ENCODE results near the gene KCNJ9. TPM values are rescaled to one million over a fixed set of nuclear protein-coding genes. Genes with fewer than 3 reads are reported as not detected.

Gene KCNJ9
- total RNA-seq, 1 donor = not detected

- H3K4me1 ChIP-seq (ENCODE audit: insufficient read depth, low read length) = no peaks in the 10 kb centered on the region
- H3K4me3 ChIP-seq (ENCODE audit: low read length) = no peak overlapping the region
- H3K27me3 ChIP-seq (ENCODE audit: insufficient read depth, low read length) = no peaks in the 10 kb centered on the region
- no peaks in the 10 kb centered on the region for H3K9me3 ChIP-seq (ENCODE audit: low read depth, low read length)
Measured at GRCh38 chr1:160058087-160058486, 23.3 kb upstream of the KCNJ9 start.

DNA sequence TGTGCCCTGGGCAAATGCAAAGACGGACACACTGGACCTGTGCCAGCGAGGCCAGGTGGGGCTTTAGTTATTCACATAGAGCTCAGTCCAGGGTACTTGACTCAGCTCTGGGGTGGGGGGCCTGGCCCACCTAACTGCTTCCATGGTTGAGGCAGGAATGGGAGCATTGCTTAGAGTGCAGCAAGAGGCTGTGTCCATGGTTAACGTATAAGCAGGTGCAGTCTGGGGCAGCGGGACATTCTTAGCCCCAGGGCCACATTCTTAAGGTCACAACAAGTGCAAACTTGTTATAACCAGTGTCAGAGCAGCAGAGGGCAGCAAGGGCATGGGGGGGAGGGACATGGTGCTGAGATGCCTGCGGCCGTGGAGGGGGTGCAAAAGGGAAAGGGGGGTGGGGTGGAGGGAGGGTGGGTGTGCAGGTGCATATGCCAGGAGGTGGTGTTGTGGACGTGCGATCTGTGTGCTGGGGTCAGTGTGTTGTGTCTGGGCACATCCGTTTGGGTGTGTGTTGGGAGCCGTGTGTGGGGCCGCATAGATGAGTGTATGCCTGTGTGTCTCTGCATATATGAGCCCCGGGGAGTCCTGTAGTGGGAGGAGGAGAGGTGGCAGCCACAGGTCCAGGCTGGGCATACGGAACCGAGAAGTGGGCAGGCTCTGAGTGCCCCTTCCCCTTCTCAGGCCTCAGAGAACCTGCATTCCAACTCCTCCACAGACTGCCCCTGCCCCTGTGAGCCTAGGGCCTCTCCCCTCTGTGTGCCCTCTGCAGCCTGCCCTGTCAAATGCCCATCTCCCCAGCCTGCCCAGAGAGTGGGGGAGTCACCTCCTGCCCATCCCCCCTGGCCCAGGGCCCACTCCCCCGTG lies 19.7 kb upstream of the KCNJ9 start:
- Histone ChIP-seq H3K27me3 (ENCODE audit: insufficient read depth, low read length) (no peaks in the 10 kb centered on the region), H3K4me3 (ENCODE audit: low read length) (no peak overlapping the region)

DNA sequence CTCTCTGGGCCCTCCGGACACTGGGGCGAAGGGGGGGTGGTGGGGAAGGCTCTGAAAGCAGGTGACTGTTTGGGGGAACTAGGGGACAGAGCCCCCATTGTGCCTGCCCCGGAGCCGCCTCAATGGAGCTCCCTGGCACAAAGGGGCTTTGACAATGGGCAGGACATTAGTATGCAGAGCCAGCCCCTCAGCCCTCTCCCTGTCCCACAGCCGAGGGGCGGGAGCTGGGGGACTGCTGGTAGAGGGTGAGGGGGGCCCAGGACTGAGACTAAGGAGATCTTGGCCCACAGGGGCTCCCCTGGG lies 19.2 kb upstream of the KCNJ9 start:
- no peaks in the 10 kb centered on the region for H3K9me3 ChIP-seq (ENCODE audit: low read depth, low read length)
- H3K27me3 ChIP-seq (ENCODE audit: insufficient read depth, low read length) = no peaks in the 10 kb centered on the region
- no peak overlapping the region for H3K4me3 ChIP-seq (ENCODE audit: low read length)
- peaks cover 7% of the 10 kb centered on the region for H3K4me1 ChIP-seq (ENCODE audit: insufficient read depth, low read length)

More for the DNA sequence above, 19.7 kb upstream of the KCNJ9 start:
- H3K9me3 ChIP-seq (ENCODE audit: low read depth, low read length) = no peaks in the 10 kb centered on the region
- H3K4me1 ChIP-seq (ENCODE audit: insufficient read depth, low read length) = peaks cover 7% of the 10 kb centered on the region

GRCh38 chr1:160063176-160063575 lies 18.2 kb upstream of the KCNJ9 start:
- no peaks in the 10 kb centered on the region for H3K9me3 ChIP-seq (ENCODE audit: low read depth, low read length)
- H3K27me3 ChIP-seq (ENCODE audit: insufficient read depth, low read length) = no peaks in the 10 kb centered on the region
- H3K4me3 ChIP-seq (ENCODE audit: low read length) = no peak overlapping the region
- H3K4me1 ChIP-seq (ENCODE audit: insufficient read depth, low read length) = peaks cover 7% of the 10 kb centered on the region

DNA sequence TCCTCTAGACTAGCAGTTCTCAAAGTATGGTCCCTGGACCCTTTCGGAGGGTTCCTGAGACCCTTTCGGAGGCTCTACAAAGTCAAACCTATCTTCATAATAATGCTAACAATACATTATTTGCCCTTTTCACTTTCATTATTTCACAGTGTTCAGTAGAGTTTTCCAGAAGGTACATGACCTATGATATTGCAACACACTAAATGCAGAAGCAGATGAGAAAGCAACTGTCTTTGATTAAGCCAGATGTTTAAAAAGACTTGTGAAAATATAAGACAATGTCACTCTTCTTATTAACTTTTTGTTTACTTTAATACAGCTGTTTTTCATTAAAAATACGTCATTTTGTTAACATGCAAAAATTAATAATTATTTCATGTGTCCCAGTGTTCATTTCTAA lies 17.2 kb upstream of the KCNJ9 start:
- Histone ChIP-seq H3K9me3 (ENCODE audit: low read depth, low read length) (no peaks in the 10 kb centered on the region), H3K4me3 (ENCODE audit: low read length) (no peak overlapping the region), H3K4me1 (ENCODE audit: insufficient read depth, low read length) (peaks cover 7% of the 10 kb centered on the region), H3K27me3 (ENCODE audit: insufficient read depth, low read length) (peaks cover 3% of the 10 kb centered on the region)

- H3K4me1 ChIP-seq (ENCODE audit: insufficient read depth, low read length) = peaks cover 7% of the 10 kb centered on the region
- no peak overlapping the region for H3K4me3 ChIP-seq (ENCODE audit: low read length)
- H3K27me3 ChIP-seq (ENCODE audit: insufficient read depth, low read length) = peaks cover 7% of the 10 kb centered on the region
- H3K9me3 ChIP-seq (ENCODE audit: low read depth, low read length) = no peaks in the 10 kb centered on the region
Measured at GRCh38 chr1:160064746-160065145, 16.6 kb upstream of the KCNJ9 start.

GRCh38 chr1:160066829-160067745 lies 14.3 kb upstream of the KCNJ9 start:
- Histone ChIP-seq H3K4me1 (ENCODE audit: insufficient read depth, low read length) (peaks cover 15% of the 10 kb centered on the region), H3K9me3 (ENCODE audit: low read depth, low read length) (no peaks in the 10 kb centered on the region), H3K4me3 (ENCODE audit: low read length) (no peak overlapping the region), H3K27me3 (ENCODE audit: insufficient read depth, low read length) (peaks cover 27% of the 10 kb centered on the region)

- H3K9me3 ChIP-seq (ENCODE audit: low read depth, low read length) = no peaks in the 10 kb centered on the region
- H3K4me1 ChIP-seq (ENCODE audit: insufficient read depth, low read length) = peaks cover 15% of the 10 kb centered on the region
- no peak overlapping the region for H3K4me3 ChIP-seq (ENCODE audit: low read length)
- peaks cover 29% of the 10 kb centered on the region for H3K27me3 ChIP-seq (ENCODE audit: insufficient read depth, low read length)
Measured at GRCh38 chr1:160068225-160068624, 13.1 kb upstream of the KCNJ9 start.

- peak within 1 kb of the TSS; percentile 39 for H3K4me3 ChIP-seq (ENCODE audit: low read length)
- peaks cover 29% of the 10 kb centered on the region for H3K27me3 ChIP-seq (ENCODE audit: insufficient read depth, low read length)
- H3K4me1 ChIP-seq (ENCODE audit: insufficient read depth, low read length) = peaks cover 10% of the 10 kb centered on the region
- H3K9me3 ChIP-seq (ENCODE audit: low read depth, low read length) = no peaks in the 10 kb centered on the region
Measured at GRCh38 chr1:160069460-160070231, 11.7 kb upstream of the KCNJ9 start, which contains the start of gene KCNJ10. TSS of gene KCNJ10 (minus strand) at chr1:160070160. CDS start at chr1:160042532, 27,628 bp downstream.

DNA sequence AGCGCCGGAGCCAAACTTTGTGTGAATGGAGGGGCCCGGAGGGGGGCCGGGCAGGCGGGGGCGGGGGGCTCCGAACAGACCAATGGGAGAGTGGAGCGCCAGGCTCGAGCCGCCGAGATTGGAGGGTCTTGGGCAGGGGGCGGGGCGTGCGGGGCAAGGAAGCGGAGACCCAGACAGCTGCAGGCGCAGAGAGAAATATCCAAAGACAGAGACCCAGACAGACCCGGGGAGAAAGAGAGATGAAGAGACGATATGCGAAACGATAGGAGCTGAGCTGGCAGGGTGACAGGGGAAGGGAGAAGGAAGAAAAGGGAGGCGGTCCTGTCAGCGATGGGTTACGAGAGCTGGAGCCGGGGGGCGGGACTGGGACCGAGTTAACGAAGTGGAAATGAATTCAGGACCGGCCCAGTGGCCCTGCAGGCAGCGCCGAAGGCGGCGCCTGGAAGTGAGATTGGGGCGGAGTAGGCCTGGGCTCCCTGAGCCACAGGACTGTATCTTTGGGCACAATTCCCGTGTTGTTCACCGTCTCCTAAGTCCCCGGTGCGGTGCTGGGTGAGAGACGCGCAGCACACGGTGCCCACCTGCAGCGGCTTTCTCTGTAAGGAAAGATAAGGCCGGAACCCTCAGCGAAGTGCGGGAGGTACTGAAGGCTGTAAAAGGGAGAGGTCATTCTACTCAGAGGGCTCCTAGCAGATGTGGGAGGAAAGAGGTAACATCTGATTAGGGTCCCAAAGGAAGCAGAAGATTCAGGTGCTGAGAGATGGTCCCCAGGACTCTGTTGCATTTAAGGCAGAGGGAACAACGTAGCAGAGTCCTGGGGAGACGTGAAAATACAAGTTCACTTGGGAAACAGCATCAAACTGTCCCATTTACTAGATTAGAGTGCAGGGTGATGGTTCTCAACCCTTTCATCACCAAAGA lies 10.8 kb upstream of the KCNJ9 start:
- H3K4me3 ChIP-seq (ENCODE audit: low read length) = peak overlapping the region; percentile 39
- no peaks in the 10 kb centered on the region for H3K9me3 ChIP-seq (ENCODE audit: low read depth, low read length)
- peaks cover 19% of the 10 kb centered on the region for H3K4me1 ChIP-seq (ENCODE audit: insufficient read depth, low read length)
- peaks cover 29% of the 10 kb centered on the region for H3K27me3 ChIP-seq (ENCODE audit: insufficient read depth, low read length)

DNA sequence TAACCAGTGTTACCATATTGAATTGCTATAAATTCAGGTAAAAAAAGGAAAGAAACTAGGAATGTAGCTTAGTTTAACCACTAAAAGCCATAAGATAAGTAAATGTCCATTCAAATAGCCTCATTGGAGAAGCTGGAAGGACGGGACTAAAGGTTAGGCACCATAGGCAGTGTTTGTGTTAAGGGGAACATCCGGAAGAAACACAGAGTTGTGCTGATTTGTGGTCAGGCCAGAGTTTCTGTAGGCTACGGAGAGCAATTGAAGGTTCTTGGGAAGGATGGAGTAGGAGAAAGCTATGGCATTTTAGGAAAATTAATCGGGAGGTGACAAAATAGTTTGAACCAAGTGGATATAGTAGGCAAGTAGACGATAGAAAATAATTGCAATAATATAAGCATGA lies 10.0 kb upstream of the KCNJ9 start:
- Histone ChIP-seq H3K4me3 (ENCODE audit: low read length) (no peak overlapping the region), H3K27me3 (ENCODE audit: insufficient read depth, low read length) (peaks cover 32% of the 10 kb centered on the region), H3K4me1 (ENCODE audit: insufficient read depth, low read length) (peaks cover 27% of the 10 kb centered on the region), H3K9me3 (ENCODE audit: low read depth, low read length) (no peaks in the 10 kb centered on the region)

DNA sequence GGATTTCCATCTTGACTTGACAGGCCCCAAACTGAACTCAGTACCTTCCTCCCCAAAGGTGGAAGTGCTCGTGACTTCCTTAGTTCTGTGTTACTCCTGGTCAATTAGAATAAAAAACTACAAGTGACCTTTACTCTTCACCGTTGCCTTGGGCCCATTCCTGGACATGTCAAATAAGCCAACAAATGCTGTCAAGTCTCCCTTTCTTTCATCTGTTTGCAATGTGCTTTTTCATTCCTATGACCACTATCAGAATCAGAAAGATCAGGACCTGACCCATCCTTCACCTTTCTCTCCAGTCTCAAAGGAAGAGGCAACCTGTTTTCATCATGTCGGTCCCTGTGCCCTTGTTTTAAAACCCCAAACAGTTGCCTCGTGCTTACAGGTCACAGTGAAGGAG lies 6.5 kb upstream of the KCNJ9 start:
- Histone ChIP-seq H3K4me1 (ENCODE audit: insufficient read depth, low read length) (peaks cover 48% of the 10 kb centered on the region), H3K4me3 (ENCODE audit: low read length) (no peak overlapping the region), H3K9me3 (ENCODE audit: low read depth, low read length) (no peaks in the 10 kb centered on the region), H3K27me3 (ENCODE audit: insufficient read depth, low read length) (peaks cover 33% of the 10 kb centered on the region)

GRCh38 chr1:160075836-160076235 lies 5.5 kb upstream of the KCNJ9 start:
- no peak overlapping the region for H3K4me3 ChIP-seq (ENCODE audit: low read length)
- peaks cover 42% of the 10 kb centered on the region for H3K4me1 ChIP-seq (ENCODE audit: insufficient read depth, low read length)
- H3K9me3 ChIP-seq (ENCODE audit: low read depth, low read length) = no peaks in the 10 kb centered on the region
- H3K27me3 ChIP-seq (ENCODE audit: insufficient read depth, low read length) = peaks cover 36% of the 10 kb centered on the region

- Histone ChIP-seq H3K4me1 (ENCODE audit: insufficient read depth, low read length) (peaks cover 40% of the 10 kb centered on the region), H3K27me3 (ENCODE audit: insufficient read depth, low read length) (peaks cover 35% of the 10 kb centered on the region), H3K4me3 (ENCODE audit: low read length) (no peak overlapping the region), H3K9me3 (ENCODE audit: low read depth, low read length) (no peaks in the 10 kb centered on the region)
Measured at GRCh38 chr1:160076295-160076694, 5.0 kb upstream of the KCNJ9 start.

Data from mononuclear cell (primary cell).